Stimulated activated naive CD8-positive, alpha-beta T cell treated with anti-CD3 and anti-CD28 coated beads, Interleukin-15, amount 100 ng/mL, for 72 hours (primary cell): Measurements from ENCODE around the gene NET1.
"Not testable (repeated sequence)": the region's sequence is repeated elsewhere in the genome, so short reads cannot be mapped to it uniquely, and the experiment has no call there.

Source experiments
- ATAC-seq: fragments of 150-1000 bp; cut with Tn5 transposase; 2 replicates; pipeline ENCODE4 v1.10.0; 2021; ENCODE audit warnings: mild to moderate bottlenecking, moderate library complexity
- DNase-seq, 2 donors: peaks; one replicate each; pipeline ENCODE4 v3.0.0; 2021 to 2022
- H3K27ac Mint-ChIP-seq, 2 donors: one replicate each; pipeline ENCODE4 v1.8.0; 2022; ENCODE audit warnings: mild to moderate bottlenecking in 2 of 2, mixed read lengths in 2 of 2, moderate library complexity in 2 of 2
- H3K27me3 Mint-ChIP-seq: one replicate; pipeline ENCODE4 v1.8.0; 2022; ENCODE audit warnings: mixed read lengths
- H3K4me1 Mint-ChIP-seq: one replicate; pipeline ENCODE4 v1.8.0; 2022; ENCODE audit warnings: mild to moderate bottlenecking, mixed read lengths
- H3K4me3 Mint-ChIP-seq, 2 donors: one replicate each; pipeline ENCODE4 v1.8.0; 2022; ENCODE audit warnings: mild to moderate bottlenecking in 2 of 2, mixed read lengths in 2 of 2, moderate library complexity in 1 of 2
- H3K9me3 Mint-ChIP-seq, 2 donors: one replicate each; pipeline ENCODE4 v1.8.0; 2022; ENCODE audit warnings: mixed read lengths in 2 of 2

Gene NET1

GRCh38 chr10:5462841-5463293 lies 50.5 kb downstream of the NET1 start:
- Mint-ChIP-seq H3K4me3 (no peak overlapping the region), H3K27ac (no peak overlapping the region), H3K27me3 (no peaks in the 10 kb centered on the region), H3K9me3 (no peaks in the 10 kb centered on the region), H3K4me1 (peaks cover 6% of the 10 kb centered on the region)
- DNase-seq (no peak), ATAC-seq (no peak)

DNA sequence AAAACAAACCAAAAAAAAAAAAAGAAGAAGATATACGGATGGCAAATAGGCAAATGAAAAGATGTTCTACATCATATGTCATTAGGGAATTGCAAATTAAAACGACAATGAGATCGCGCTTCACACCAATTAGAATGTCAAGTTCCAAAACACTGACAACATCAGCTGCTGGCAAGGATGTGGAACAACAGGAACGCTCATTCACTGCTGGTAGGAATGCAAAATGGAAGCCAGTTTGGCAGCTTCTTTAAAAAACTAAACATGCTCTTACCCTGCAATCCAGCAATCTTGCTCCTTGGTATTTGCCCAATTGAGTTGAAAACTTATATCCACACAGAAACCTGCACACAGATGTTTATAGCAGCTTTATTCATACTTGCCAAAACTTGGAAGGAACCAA lies 52.2 kb downstream of the NET1 start:
- Mint-ChIP-seq H3K4me1 (no peaks in the 10 kb centered on the region), H3K4me3 (no peak overlapping the region), H3K9me3 (no peaks in the 10 kb centered on the region), H3K27me3 (no peaks in the 10 kb centered on the region), H3K27ac (no peak overlapping the region)
- ATAC-seq, result no peak
- no peak for DNase-seq

GRCh38 chr10:5465976-5466450 lies 53.7 kb downstream of the NET1 start:
- peak; percentile 4 for ATAC-seq
- Mint-ChIP-seq H3K27me3 (no peaks in the 10 kb centered on the region), H3K27ac (no peak overlapping the region), H3K9me3 (no peaks in the 10 kb centered on the region), H3K4me1 (no peaks in the 10 kb centered on the region), H3K4me3 (no peak overlapping the region)
- DNase-seq, result no peak

DNA sequence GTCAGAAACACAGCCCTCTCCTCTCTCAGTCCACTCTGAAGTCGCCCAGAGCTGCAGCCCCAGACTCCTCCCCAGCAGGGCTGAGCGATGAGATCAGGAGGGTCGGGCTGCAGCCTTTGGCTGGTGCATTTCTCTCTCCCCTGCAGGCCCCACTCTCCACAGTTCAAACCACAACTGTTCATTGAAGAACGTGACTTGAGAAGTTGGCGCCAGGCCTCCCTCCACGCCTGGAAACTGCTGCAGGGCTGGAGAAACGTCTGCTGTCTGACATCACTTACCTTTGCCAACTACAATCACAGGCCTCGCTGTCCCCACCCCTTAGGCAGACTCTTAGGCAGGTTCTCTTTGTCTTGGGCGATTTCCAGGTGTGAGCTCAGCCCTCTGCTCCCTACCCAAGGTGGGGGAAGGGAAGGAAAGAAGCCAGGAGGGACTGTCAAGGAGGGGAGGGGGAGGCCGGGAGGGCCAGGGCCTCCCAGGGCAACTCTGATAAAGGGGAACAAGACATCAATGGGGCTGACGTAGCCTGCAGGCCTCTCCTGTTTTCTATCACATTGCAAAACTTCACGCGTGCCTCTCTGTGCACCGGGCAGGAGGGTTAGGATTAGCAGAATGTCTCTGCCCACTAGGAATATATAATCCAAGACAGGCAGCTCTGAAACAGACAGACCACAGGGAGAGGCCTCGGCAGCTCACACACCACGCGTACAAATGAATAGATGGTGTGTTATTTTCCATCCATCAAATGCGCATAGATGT lies 54.3 kb downstream of the NET1 start:
- no peak for DNase-seq
- Mint-ChIP-seq H3K4me1 (no peaks in the 10 kb centered on the region), H3K9me3 (no peaks in the 10 kb centered on the region), H3K4me3 (no peak overlapping the region), H3K27ac (no peak overlapping the region), H3K27me3 (no peaks in the 10 kb centered on the region)
- ATAC-seq, result peak; percentile 39

GRCh38 chr10:5467207-5467535 lies 54.8 kb downstream of the NET1 start:
- ATAC-seq (no peak), DNase-seq (no peak)
- Mint-ChIP-seq H3K27me3 (no peaks in the 10 kb centered on the region), H3K9me3 (no peaks in the 10 kb centered on the region), H3K27ac (no peak overlapping the region), H3K4me1 (no peaks in the 10 kb centered on the region), H3K4me3 (no peak overlapping the region)

DNA sequence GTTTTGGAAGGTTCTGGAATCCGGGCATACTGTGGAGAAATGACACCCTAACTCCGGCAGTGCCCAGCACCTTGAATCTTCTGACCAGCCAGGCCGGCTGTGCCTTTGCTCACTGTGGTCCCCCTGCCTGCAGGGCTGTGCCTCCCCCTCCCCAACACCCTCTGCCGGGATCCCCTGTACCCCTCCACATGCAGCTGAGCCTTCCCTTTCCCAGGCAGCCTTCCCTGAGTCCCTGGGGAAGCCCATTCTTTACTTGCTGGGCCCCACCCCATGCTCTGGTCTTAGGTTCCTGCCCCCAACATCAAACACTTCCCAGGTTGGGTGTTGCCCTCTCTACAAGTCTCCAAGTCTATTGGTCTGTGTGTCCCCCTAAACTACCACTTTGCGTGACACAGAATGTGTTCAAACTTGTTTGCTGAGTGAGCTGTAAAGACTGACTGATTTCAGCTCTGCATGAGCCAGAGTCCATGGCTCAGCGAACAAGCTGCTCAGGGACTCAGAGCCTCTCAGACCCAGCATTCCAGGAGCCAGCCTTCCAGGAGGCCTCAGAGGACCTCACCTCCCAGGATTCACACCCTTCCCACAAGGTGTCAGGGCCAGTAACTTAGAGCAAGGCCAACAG lies 55.4 kb downstream of the NET1 start:
- no peak overlapping the region for H3K4me3 Mint-ChIP-seq
- no peaks in the 10 kb centered on the region for H3K9me3 Mint-ChIP-seq
- H3K27me3 Mint-ChIP-seq, result no peaks in the 10 kb centered on the region
- no peak overlapping the region for H3K27ac Mint-ChIP-seq
- no peak for DNase-seq
- no peak for ATAC-seq
- no peaks in the 10 kb centered on the region for H3K4me1 Mint-ChIP-seq

GRCh38 chr10:5468262-5469106 lies 56.1 kb downstream of the NET1 start:
- Mint-ChIP-seq H3K27me3 (no peaks in the 10 kb centered on the region), H3K27ac (no peak overlapping the region), H3K9me3 (no peaks in the 10 kb centered on the region), H3K4me1 (no peaks in the 10 kb centered on the region), H3K4me3 (no peak overlapping the region)
- no peak for DNase-seq
- ATAC-seq, result no peak

DNA sequence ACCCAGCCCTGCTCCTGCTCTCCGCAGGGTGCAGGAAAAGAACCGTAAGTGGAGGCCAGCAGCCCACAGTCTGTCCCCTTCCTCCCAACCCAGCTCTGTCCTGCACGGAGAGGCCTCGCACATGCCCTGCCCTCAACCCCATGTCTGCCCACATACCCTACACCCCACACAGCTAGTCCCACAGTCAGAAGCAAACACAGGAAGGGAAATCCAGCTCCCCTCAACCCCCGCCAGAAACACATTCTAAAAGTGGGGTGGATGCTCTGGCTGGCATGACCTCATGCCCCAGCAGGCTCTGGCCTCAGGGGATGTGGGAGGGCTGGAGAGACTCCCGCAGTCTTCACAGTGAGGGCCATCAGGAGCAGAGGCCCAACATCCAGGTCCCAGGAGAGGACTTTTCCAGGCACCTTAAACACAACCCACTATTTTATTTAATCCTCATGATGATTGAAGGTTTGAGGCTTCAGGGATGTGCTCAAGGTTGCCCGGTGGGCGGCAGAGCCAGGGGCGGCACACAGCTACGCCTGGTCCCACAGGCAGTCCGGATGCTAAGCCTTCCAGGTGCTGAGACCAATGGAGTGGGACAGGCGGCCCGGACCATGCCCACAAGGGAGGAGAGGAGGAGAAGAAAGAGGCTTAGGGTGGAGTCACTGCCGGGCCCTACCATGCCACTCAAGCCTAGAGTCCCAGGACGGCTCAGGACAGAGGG lies 57.1 kb downstream of the NET1 start:
- Mint-ChIP-seq H3K27me3 (no peaks in the 10 kb centered on the region), H3K4me1 (no peaks in the 10 kb centered on the region), H3K27ac (peak overlapping the region; percentile 30 to 38), H3K4me3 (no peak overlapping the region), H3K9me3 (no peaks in the 10 kb centered on the region)
- ATAC-seq (peak; percentile 18), DNase-seq (no peak)

- H3K9me3 Mint-ChIP-seq, result no peaks in the 10 kb centered on the region
- no peak for ATAC-seq
- H3K27ac Mint-ChIP-seq, result no peak overlapping the region
- H3K4me1 Mint-ChIP-seq, result no peaks in the 10 kb centered on the region
- H3K27me3 Mint-ChIP-seq, result no peaks in the 10 kb centered on the region
- no peak overlapping the region for H3K4me3 Mint-ChIP-seq
- no peak for DNase-seq
Measured at GRCh38 chr10:5470062-5470751, 57.9 kb downstream of the NET1 start.

DNA sequence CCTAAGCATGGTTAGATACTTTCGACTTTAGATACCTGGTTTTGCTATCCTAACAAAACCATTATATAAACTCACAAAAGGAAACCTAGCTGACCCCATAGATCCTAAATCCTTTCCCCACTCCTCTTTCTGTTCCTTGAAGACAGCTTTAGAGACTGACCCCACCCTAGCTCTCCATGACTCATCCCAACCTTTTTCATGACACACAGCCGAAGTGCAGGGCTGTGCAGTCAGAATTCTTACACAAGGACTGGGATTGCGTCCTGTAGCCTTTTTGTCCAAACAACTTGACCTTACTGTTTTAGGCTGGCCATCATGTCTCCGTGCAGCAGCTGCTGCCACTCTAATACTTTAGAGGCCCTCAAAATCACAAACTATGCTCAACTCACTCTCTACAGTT lies 62.3 kb downstream of the NET1 start:
- ATAC-seq, H3K4me1 Mint-ChIP-seq, H3K27me3 Mint-ChIP-seq, H3K4me3 Mint-ChIP-seq, DNase-seq, H3K27ac Mint-ChIP-seq, H3K9me3 Mint-ChIP-seq: not testable (repeated sequence)

DNA sequence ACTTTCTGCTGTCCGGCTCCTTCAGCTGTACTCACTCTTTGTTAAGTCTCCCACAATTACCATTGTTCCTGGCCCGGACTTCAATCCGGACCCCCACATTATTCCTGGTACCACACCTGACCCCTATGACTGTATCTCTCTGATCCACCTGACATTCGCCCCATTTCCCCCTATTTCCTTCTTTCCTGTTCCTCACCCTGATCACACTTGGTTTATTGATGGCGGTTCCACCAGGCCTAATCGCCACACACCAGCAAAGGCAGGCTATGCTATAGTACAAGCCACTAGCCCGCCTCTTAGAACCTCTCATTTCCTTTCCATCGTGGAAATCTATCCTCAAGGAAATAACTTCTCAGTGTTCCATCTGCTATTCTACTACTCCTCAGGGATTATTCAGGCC lies 62.7 kb downstream of the NET1 start:
- not testable (repeated sequence) for DNase-seq, ATAC-seq, H3K4me3 Mint-ChIP-seq, H3K4me1 Mint-ChIP-seq, H3K9me3 Mint-ChIP-seq, H3K27ac Mint-ChIP-seq, H3K27me3 Mint-ChIP-seq

DNA sequence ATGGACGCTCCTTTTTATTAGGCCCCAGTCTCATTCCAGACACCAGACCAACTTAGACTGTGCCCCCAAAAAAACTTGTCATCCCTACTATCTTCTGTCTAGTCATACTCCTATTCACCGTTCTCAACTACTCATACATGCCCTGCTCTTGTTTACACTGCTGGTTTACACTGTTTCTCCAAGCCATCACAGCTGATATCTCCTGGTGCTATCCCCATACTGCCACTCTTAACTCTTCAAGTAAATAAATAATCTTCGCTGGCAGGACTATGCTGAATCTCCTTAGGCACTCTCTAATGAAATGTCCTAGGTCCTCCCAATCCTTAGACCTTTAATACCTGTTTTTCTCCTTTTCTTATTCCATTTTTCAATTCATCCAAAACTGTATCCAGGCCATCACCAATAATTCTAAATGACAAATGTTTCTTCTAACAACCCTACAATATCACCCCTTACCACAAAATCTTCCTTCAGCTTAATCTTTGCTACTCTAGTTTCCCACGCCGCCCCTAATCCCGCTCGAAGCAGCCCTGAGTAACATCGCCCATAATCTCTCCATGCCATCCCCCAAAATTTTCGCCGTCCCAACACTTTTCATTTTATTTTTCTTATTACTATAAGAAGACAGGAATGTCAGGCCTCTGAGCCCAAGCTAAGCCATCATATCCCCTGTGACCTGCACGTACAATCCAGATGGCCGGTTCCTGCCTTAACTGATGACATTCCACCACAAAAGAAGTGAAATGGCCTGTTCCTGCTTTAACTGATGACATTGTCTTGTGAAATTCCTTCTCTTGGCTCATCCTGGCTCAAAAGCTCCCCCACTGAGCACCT lies 63.8 kb downstream of the NET1 start:
- H3K27ac Mint-ChIP-seq, H3K4me3 Mint-ChIP-seq, DNase-seq, H3K27me3 Mint-ChIP-seq, H3K9me3 Mint-ChIP-seq, ATAC-seq: not testable (repeated sequence)
- H3K4me1 Mint-ChIP-seq, result peaks cover 11% of the 10 kb centered on the region

DNA sequence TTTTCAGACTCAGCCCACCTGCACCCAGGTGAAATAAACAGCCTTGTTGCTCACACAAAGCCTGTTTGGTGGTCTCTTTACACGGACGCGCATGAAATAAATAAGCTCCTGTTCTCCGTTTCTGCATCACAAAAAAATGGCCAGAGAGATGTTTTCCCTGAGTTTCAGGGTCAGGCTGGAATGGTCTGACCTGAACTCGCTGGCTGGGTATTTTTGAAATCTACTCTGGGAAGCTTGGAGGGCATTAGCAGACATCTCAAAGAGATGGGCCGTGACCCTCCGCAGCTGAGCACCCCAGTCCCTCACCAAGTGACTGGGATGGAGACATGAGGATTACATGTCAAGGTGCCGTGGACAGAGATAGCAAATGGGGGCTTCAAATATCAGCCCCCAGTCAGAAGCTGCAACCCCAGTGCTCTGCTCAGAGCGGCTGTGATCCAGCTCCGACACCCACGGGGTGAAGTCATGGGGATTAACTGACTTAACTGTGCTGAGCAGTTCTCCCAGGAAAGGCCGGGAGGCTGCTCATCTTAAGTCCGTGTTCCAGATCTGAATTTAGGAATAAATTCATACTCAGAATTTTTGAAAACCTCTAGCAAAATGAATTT lies 64.7 kb downstream of the NET1 start:
- Mint-ChIP-seq H3K9me3 (no peaks in the 10 kb centered on the region), H3K27ac (no peak overlapping the region), H3K4me3 (no peak overlapping the region), H3K27me3 (no peaks in the 10 kb centered on the region), H3K4me1 (peaks cover 11% of the 10 kb centered on the region)
- no peak for ATAC-seq
- DNase-seq, result no peak
